Choroid plexus epithelial cell (primary cell): ENCODE measurements around the gene FLYWCH1.

Source experiments
- DNase-seq: peaks from one replicate; pipeline ENCODE4 v3.0.0-alpha.2; 2010; ENCODE audit warnings: low read depth
- H3K4me3 ChIP-seq: 2 replicates; pipeline ENCODE4 v1.5.1; 2011; ENCODE audit warnings: low read depth, mild to moderate bottlenecking, control low read depth, low read length, moderate library complexity
- TF ChIP-seq, protein P1 (sequence below): conservative IDR thresholded peaks from 2 replicates; pipeline ENCODE4 v1.5.1; 2011; ENCODE audit warnings: low read depth, mild to moderate bottlenecking, control low read depth, inconsistent platforms, low read length, moderate library complexity

The FLYWCH1 gene

DNA sequence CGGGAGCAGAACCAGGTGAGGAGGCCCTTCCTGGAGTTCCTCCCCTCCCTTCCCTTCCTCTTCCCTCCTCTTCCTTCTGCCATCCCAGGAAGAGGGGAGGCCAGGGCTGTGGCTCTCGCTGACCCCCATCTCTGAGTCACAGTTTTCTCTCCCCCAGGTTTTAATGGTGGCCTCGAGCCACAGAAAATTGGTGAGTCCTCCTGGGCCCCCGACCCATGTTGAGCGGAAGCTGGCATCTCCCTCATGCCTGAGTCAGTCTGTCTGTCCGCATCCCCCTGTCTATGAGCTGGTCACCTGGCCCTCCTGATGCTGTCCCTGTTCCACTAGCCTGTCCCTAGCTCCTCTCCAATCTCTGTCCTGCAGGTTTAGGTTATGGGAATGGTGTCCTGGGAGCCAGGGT is 88.2 kb downstream of the FLYWCH1 start:
- TF ChIP-seq, protein P1, sequence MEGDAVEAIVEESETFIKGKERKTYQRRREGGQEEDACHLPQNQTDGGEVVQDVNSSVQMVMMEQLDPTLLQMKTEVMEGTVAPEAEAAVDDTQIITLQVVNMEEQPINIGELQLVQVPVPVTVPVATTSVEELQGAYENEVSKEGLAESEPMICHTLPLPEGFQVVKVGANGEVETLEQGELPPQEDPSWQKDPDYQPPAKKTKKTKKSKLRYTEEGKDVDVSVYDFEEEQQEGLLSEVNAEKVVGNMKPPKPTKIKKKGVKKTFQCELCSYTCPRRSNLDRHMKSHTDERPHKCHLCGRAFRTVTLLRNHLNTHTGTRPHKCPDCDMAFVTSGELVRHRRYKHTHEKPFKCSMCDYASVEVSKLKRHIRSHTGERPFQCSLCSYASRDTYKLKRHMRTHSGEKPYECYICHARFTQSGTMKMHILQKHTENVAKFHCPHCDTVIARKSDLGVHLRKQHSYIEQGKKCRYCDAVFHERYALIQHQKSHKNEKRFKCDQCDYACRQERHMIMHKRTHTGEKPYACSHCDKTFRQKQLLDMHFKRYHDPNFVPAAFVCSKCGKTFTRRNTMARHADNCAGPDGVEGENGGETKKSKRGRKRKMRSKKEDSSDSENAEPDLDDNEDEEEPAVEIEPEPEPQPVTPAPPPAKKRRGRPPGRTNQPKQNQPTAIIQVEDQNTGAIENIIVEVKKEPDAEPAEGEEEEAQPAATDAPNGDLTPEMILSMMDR, result no peak
- DNase-seq, result no peak
- no peak overlapping the region for H3K4me3 ChIP-seq

DNA sequence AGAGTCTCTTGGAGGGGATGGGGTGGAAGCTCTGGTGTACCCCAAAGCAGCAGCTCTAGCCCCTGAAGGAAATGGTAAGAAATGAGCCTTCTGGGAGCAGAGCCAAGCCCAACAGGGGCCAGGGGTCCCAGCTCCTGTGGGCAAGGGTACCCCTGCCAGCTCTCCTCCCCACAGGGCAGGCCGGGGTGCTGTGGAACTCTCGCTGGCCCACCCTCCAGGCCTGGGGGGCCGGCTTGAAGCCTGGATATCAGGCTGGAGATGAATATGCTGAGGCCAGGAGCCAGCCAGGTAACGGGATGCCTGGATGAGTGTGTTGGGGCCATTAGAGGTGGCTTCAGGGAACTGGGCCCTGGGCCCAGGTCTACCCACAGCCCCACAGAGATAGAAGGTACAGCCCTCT is 88.8 kb downstream of the FLYWCH1 start:
- no peak overlapping the region for H3K4me3 ChIP-seq
- no peak for DNase-seq
- TF ChIP-seq, protein P1, result no peak
